HG03575 (cell line): ENCODE measurements around the gene FZR1.

ENCODE experiments used
- ATAC-seq: cut with Tn5 transposase; IDR thresholded peaks from one replicate; pipeline ENCODE4 v1.9.1; 2021; ENCODE audit not compliant: unreplicated experiment, insufficient number of reproducible peaks, low FRiP score; ENCODE audit errors: extremely low read depth

FZR1 gene

DNA sequence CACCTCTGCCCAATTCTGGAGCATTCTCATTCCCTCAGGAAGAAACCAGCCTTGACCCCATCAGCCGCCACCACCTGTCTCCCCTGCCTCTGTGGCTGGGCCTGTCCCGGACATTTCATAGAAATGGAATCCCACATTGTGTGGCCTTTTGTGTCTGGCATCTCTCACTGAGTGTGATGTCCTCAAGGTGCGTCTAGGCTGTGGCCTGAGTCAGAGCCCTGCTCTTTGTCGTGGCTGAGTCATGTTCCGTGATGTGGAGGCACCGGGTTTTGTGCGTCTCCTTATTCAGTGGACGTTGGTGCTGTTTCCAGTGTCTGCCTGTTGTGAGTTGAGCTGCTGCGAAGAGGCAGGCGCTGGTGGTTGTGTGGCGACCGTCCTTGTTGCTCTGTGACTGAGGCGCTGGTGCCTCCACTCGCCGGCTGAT, 3.5 kb downstream of the FZR1 start:
- no peak for ATAC-seq

DNA sequence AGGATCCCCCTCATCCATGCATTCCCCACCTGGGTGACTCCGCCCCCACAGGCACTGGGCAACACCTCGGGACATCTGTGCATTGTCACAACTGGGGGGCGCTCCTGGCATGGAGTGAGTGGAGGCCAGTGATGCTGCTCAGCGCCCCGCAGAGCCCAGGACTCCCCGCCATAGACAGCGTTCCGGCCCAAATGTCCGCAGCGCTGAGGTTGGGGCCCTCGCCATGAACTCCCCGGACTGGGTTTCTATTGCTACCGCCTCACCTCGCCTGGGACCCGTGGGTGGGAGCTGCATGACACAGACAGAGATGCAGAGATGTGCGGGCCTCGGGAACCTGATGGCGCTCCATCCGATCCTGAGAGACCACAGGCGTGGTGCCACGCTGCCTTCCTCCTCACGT, 4.6 kb downstream of the FZR1 start:
- ATAC-seq, result no peak

DNA sequence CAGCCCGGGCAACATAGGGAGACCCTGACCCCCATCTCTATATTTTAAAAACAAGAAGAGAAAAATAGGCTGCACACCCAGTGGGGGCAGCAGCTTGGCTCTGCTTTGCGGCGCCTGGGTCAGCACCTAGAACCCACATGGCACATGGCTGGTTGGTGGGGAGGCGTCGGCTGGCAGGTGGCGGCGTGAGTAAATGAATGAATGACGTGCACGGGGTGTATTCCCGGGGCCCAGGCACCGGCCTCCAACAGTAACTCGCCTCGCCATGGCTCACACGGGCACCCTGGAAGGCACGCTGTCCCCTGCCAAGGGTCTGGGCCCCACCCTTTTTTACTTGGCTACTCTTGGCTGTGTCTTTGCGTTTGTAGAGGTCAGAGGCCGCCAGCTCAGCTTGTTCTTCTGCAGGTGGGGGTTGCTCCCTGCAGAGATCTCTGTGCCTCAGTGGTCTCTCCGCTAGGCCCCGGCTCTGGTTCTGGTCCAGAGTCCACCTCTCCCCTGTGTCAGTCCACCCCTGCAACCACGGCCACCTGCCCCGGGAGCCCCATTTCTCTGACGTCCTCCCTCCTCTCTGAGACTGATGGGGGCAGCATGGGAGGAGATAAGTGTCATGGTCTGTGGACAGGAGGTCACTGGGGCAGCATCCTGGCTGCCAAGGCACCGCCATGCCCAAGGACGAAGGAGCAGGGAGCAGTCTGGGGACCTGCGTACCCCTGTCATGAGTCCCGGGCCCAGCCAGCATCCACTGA, 5.6 kb downstream of the FZR1 start:
- no peak for ATAC-seq

DNA sequence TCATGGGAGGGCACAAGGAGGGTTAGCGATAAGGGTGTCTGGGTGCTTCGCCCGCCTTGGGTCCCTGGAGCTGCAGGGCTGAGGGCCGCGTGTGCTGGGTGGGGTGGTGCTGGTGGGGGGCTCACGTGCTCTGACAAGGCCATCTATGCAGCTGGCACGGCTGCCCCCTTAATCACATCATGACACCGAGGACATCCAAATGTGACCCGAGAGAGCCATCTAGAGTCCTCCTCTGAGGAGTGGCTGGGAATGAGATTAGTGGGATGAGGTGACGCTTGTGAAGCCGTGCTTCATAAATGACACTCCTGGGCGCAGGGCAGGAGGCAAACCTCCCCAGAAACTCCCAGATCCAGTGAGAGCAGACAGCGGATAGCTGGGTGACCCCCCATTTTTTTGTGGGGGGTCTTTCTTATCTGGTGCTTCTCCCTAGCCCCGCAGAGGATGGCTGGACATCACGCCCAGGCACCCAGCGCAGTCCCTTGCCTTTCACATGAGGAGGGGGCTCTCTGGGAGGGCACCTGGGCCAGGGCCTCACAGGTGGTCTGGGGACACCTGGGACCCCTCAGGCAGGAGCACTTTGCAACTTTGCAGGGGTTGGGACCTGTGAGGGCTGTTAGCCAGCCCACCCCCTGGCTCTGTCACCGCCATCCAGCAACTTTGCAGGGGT, 6.6 kb downstream of the FZR1 start:
- no peak for ATAC-seq

DNA sequence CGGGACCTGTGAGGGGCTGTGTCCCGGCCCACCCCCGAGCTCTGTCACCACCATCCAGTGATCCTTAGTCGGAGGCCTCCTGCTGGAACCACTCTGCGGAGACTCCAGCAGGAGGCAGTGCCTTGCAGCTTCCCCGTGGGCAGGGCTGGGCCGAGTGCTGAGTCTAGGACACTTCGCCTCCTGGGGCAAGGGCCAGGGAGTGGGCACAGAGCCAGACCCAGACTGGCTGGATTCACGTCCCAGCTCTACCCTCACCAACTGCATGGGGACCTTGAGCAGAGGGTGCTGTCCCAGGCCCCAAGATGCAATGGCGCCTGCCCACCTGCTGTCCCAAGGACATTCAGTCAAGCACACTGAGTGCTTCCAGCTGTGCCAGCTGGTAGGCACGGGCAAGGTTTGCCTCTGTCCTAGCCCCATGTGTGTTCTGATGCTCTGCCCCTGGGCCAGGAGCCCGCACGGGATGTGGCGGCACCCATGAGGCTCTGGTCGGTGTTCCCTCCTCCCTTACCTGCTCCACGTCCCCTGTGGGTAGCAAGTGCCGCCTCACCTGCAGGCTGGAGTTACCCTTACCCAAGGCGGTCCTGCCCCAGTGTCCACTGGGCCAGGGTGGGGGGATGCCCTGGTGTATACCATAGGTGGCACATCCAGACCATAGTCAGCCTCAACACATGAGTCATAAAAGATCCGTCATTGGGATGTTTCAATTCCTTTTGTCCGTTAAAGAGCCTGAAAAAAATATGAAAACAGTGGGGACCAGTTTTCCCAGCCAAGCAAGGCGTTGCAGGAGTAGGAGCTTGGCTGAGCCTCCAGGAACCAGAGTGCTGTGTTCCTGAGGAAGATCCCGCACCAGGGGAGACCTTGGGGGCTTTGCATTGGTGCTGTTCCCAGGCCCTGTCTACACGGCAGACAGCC, 7.4 kb downstream of the FZR1 start:
- ATAC-seq, result no peak

DNA sequence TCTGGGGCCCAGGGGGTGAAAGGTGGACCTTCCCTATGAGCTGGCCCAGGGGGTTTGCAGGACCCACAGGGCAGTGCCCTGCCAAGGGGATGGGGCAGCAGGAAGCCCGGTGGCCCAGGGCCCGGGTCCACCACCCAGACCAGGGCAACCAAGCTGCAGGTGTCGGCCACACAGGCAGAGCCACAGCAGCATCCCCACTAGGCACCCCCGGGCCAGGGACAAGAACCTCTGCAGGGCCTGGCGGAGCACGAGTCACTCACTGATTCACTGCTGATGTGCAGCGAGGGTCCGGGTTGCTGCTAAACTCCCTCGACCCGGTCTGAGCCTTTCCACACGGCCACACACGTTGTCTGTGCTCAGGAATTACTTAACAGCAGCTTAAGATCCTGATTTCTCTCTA, 8.8 kb downstream of the FZR1 start:
- no peak for ATAC-seq

DNA sequence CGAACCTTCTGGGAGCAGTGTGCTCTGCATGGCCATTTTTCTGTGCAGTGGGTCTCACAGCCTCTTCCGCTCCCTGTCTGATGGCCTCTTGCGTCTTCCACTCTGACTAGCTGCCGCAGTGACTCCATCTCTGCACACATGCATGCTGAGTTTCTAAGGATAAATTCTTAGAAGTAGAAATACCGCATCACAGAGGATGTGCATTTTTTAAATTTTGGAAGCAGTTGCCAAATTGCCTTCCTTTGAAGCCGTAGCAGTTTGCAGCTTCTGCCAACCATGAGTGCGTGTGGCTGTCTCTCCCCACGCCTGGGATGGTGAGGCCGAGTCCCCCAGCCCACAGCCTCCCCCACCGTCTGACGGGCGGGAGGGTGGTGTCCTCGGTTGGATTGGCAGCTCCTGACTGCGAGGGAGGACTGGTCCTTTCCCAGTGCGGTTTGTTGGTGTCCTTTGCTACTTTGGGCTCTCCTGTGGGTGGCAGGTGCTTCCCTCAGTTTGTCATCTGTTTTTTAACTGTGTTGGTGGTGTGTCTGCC, 9.8 kb downstream of the FZR1 start:
- no peak for ATAC-seq

DNA sequence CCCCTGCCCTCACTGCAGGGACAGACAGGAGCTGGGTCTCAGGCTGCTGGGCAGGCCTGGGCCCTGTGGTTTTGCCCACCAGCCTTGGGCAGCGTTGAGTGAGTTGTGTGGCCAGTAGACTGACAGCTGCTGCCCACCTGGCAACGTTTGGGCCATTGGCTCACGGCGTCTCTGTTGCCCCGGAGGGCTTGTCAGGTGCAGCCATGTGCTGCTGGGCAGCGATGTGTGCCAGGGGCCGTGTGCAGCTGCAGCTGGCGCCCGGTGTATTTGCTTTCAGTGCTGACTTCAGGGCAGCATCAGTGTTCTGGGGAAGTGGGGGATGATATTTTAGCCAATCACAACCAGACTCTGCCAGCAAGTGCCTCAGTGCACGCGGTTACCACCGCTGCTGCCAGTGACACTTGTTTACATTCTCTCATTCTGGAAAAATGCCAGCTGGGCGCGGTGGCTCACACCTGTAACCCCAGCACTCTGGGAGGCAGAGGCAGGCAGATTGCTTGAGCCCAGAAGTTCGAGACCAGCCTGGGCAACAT, 10.6 kb downstream of the FZR1 start:
- no peak for ATAC-seq

DNA sequence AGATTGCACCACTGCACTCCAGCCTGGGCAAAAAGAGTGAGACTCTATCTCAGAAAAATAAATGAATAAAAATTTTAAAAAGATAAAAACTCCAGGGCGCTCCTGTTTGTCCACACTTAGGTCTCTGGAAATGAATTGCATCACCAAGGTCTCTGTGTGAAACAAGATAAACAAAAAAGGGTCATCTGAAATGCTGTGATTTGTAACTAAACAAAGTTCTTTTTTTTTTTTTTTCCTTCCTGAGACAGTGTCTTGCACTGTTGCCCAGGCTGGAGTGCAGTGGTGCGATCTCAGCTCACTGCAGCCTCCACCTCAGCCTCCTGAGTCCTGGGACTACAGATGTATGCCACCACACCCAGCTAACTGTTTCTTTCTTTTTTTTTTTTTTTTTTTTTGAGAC, 11.5 kb downstream of the FZR1 start:
- ATAC-seq, result no peak

DNA sequence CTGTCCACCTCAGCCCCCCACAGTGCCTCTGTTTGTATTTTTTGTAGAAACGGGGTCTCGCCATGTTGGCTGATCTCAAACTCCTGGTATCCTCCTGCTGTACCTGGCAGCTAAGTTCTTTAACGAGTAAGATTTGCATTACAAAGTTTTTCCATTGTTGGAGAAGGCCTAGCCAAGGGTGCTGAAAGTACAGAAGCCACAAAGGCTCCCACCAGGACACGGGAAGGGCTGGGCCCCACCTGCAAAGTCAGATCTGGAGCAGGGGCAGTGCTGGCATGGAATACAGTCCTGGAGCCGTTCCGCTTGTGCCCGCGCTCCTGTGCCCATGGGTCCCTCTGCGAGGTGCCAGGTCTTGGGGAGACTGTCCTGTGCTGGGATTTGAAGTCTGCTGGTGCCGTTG, 12.1 kb downstream of the FZR1 start:
- no peak for ATAC-seq

DNA sequence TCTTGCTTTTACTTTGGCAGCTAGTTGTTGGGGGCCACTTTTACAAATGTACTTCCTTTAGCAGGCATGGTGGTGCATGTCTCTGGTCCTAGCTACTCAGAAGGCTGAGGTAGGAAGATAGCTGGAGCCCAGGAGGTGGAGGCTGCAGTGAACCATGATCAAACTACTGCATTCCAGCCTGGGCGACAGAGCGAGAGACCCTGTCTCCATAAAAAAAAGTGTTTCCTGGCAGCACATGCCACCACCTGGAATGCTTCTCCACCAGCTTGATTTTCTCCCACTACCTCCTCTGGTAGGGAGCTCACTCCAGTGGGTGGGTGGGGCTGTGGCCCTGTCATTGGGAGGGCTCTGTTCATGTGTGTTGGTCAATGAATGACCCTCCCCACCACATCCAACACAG, 12.5 kb downstream of the FZR1 start:
- ATAC-seq, result no peak

DNA sequence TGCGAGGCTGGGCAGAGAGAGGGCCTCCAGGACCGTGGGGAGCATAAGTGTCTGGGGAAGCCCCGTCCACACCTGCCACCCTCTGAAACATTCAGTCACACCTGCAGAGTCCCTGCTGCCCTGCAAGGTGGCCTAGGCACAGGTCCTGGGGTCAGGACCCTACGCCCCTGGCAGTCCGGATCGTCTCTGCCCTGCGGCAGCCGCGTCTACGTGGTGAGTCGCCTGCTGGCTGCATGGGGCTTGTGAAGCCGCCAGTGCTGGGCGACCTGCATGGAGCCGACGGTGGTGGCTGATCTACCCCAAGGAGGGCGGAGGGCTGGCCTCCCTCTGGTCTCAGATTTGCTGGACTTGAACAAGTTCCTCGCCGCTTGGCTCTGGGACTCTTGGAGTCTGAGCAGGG, 13.0 kb downstream of the FZR1 start:
- ATAC-seq, result no peak

DNA sequence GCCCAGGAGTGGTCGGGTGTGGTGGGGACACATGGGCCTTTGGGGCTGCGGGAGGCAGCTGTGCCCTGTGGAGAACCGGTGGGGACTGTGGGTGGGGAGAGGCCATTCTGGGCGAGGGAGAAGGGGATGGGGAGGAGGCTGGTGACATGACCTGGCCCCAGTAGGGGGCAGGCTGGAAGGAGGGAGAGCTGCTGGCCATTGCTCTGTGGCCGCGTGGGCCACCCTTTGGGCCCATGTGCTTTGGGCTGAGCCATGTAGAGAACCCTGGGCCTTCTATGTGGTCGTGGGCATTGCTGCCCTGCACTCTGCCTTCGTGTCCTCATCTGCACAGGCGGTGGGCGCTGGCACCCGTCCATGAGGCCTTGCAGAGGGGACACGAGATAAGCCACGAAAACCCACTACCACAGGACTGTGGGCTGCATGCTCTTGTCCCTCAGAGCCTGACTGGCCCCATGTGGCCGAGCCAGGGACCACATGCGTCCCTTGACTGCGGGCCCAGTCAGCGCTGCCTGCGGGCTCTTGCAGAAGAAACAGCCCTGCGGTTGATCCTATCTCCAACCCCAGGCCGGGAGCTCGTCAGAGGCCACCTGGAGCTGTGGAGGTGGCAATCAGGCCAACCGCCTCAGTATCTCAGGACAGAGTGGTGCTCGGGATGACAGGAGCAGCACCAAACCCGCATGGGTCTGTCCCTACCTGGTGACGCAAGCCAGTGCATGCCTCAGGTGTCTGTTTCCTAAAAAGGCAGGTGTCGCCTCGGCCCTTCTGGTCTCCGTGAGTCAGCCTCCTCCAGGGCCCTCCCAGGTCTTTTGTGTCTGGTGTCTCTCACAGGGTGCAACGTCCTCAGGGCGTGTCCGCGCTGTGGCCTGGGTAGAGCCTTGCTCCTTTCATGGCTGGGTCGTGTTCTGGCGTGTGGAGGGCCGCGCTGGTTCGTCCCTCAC, 14.3 kb downstream of the FZR1 start:
- ATAC-seq, result no peak

DNA sequence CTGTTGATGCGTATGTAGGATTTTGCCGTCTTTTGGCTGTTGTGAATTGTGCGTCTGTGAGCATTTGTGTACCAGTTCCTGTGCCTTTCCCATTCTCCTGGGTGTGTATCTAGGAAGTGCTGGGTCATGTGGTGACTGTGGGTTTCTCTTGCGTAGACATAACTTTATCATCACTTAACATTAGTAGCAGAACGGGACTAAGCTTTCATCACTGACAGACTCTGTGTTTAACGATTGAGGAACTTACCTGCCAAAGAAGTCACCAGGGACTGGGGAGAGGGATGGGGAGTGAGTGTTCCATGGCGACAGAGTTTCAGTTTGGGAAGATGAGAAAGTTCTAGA, 15.0 kb downstream of the FZR1 start:
- no peak for ATAC-seq

DNA sequence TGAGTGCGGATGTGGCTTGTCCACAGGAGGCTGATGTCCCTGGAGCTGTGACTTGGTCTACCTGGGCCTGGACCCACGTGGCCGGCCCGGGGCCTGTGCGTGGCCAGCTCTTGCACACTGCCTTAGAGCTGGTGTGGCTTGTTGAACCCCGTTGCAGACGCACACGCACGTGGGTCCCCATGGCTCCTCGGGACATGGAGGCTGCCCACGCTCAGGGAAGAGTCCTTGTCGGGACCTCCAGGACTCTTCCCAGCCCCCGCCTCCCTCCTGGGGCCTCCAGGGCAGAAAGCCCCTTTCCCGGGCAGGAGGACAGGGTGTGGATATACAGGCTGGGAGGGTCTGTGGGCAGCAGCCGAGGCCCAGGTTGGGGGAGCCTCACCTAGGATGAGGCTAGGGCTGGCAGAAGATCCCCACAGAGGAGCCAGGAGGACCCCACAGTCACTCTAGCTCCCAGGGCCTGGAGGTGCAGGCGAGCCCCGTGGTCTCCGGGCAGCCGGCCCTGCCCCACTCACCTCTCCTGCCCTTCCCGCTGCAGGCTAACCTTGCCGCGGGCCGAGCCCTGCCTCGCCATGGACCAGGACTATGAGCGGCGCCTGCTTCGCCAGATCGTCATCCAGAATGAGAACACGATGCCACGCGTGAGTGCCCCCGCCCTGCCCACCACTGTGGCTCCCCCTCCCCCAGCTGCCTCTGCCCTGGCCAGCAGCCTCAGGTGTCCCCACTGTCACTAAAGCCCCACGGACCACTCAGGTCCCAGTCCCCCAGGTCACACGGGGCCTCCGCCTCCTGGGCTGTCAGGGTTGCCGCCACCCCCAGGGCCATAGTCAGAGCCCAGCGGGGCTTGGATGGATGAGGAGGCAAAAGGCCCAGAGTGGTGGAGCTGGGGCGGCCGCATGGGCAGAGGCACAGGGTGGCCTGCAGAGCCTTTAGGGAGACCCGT, 16.6 kb downstream of the FZR1 start:
- ATAC-seq, result no peak

DNA sequence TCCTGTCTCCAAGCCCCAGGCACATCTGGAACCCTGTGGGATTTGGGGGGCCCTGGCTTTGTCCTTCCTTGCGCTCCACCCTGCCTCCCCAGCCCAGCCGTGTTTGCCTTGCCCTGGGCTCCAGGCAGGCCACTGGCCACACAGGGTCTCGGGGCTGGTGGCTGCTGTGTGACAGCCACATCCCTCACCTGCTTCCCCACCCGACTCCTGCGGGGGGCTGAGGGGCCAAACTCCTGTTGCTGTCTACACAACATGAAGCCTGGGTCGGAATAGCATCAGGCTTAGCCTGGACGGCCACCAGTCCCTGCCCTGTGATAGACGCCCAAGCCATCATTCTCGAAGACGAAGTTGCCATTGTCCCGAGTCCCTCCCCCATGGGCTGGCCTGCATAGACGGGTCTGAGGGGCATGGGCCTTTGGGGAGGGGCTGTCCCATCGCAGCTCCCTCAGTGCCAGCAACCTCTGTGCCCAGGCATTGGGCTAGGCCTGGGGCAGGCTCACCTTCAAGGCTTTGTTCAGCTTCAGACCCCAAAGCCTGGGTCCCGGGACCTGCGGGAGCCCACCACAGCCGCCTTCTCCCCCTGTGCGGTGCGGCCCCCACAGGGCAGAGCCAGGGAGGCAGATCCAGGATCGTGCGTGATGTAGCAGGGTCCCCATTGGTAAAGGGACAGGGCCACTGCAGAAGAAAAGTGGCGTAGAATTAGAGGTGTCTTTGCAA, 17.4 kb downstream of the FZR1 start:
- ATAC-seq, result no peak
